GM21360 (cell line): ENCODE data around the gene PIAS2.

Experiments
- ATAC-seq: cut with Tn5 transposase; IDR thresholded peaks from one replicate; pipeline ENCODE4 v1.9.1; 2021; ENCODE audit warnings: mild to moderate bottlenecking, moderate library complexity; ENCODE audit not compliant: unreplicated experiment

PIAS2 gene

GRCh38 chr18:46768166-46768921, 149.0 kb downstream of the PIAS2 start:
- no peak for ATAC-seq

DNA sequence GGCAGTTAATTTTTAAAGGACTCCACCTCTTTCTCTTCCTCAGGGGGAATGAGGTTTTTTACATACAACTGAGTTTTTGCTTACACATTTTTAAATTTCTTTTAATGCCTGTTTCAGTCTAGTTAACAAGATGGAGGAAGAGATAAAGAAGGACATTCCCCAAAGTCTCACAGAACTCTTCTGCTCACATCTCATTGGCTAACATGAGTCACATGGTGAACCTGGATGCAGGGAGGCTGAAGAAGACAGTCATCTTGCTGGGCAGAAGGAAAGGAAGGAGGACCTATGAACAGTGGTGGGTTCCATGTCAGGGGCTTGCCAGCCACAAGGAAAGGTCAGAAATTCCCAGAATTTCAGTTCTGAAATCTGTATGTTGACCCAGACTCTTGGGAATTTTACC, 150.1 kb downstream of the PIAS2 start:
- ATAC-seq: no peak

DNA sequence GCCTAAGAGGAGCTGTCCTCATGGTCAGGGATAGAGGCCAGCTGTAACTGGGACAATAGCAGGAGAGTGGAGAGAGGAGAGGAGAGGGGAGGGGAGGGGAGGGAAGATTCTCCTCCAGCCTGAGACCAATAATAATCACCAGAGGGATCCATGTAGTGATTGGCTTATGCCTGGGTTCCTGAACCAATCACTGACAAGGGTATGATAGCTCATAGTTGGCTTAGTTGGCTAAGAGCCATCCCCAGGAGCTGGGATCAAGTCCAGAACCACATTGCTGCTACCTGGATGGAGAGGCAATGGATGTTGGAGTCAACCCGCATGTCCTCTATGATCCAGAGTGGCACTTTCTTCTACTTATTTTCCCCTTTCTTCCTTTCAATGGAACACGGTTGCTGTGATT, 152.7 kb downstream of the PIAS2 start:
- no peak for ATAC-seq

DNA sequence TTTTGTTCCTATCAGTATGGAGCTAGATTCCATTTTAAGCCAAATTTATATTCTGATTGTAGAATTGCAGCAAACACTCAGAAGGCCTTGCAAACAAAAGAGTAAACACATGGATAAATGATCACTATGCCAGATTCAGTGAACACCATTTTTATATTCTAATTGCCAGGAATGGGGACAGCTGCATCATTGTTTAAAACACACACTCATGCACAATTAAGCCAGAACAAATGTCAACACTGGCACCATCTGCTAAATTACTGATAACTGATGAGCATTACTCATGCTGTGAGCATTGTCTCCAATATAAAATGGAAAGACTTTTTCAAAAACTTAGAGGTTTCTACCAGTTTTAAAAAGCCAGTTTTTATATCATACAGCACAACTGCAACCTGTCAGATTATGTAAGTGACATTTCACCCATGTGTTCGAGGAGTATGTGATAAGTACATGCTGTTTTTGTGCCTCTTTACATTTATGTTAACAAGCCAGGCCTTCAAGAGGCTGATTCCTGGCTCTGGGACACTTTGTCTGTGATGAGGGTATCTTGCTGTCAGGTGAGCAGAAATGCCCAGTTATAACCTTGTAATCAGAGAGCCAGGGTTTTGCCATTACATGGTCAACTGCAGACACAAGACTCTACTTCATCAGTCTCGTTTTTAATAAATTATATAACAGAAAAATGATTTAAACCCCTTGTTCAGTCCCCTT, 156.1 kb downstream of the PIAS2 start:
- no peak for ATAC-seq

DNA sequence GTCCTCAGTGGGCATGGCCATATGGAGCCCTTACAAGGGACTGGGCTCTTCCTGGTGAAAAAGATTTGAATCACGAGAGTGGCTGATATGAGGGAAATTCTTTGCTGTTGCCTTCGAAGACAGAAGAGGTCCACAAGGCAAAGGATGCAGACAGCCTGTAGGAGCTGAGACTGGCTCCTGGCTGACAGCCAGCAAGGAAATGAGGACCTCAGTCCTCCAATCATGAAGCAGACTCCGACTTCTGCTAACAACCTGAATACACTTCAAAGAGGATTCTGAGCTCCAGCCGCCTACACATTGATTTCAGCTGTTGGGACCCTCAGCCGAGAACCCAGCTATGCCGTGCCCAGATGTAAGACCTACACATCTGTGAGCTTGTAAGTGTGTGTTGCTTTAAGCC, 157.4 kb downstream of the PIAS2 start:
- ATAC-seq: no peak

GRCh38 chr18:46756559-46757201, 160.6 kb downstream of the PIAS2 start, which contains the start of gene ST8SIA5:
ST8SIA5 (minus strand) TSS chr18:46757053; CDS start chr18:46756508, 545 bp downstream.
- ATAC-seq: peak; percentile 38

DNA sequence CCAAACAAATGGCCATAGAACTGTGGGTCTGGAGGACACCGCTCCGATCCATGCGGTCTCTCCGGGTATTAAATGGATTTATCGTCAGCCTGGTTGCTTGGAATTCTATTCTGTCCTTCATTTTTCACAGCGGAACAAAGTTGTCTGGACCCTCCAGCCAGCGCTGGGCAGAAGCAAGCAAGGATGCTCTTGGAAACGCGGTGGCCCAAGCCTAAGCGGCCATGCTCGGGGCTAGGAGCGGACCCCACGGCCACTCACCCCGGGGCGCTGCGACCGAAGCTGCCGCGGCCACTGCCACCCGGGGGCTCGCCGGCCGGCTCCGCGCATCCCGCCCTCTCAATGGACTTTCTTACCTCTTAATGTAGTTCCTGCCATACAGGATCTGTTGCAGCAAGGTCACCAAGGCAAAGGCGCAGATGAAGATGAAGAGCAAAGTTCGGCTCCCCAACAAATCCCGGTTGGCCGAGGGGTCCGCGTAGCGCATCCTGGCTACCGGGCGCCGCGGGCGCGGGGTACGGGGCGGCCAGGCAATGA, 161.2 kb downstream of the PIAS2 start:
- ATAC-seq: peak; percentile 1

DNA sequence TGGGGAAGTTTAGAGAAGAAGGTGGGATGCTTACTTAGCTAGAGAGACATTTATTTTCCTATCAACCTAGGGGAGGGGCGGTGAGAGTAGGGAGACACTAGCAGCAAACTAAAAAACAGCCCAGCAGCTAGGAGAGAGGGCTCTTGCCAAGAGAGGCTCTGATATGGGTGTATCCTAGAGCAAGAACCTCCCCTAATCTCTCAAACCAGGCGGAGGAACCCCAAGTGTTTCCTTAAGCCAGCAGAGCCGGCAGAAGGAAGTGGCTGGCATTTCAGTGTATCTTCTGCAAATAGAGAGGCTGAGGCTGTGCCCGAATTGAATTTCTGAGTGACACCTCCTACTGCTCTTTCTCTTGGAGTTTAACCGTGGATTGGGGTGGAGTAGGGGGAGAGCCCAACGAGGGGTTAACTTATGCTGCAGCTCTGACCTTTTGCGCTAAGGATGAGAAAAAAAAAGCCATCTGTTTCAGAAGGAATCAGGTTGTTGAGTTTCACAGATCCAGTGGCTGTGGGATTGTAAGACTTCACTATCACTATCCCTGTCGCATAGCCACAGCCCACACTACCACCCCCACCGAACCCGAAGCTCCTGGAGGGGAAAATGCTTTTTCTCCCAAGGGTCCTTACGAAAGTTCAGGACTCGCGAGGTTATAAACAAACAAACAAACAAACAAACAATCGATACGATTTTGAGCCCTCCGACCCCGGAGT, 161.8 kb downstream of the PIAS2 start:
- no peak for ATAC-seq

- no peak for ATAC-seq
These were observed 162.5 kb downstream of the PIAS2 start for GRCh38 chr18:46754661-46755292.

GRCh38 chr18:46754188-46754587, 163.1 kb downstream of the PIAS2 start:
- peak; percentile 48 for ATAC-seq
